GM18867 (cell line): ENCODE measurements around the gene LTO1.

ENCODE experiments used
- ATAC-seq: cut with Tn5 transposase; IDR thresholded peaks from one replicate; pipeline ENCODE4 v1.9.1; 2021; ENCODE audit warnings: mild to moderate bottlenecking, moderate library complexity; ENCODE audit not compliant: unreplicated experiment

The LTO1 gene

GRCh38 chr11:69682221-69682620 is 7.1 kb upstream of the LTO1 start:
- ATAC-seq, result no peak

GRCh38 chr11:69680688-69681087 is 5.5 kb upstream of the LTO1 start:
- no peak for ATAC-seq

- ATAC-seq, result no peak
Measured at GRCh38 chr11:69677749-69678148, 2.6 kb upstream of the LTO1 start.

GRCh38 chr11:69674267-69674885 is 777 bp downstream of the LTO1 start:
- no peak for ATAC-seq

- no peak for ATAC-seq
Measured at GRCh38 chr11:69671734-69672465, 3.3 kb downstream of the LTO1 start.

- ATAC-seq, result no peak
Measured at GRCh38 chr11:69670158-69670845, 4.9 kb downstream of the LTO1 start.

GRCh38 chr11:69669486-69669885 is 5.7 kb downstream of the LTO1 start:
- no peak for ATAC-seq

GRCh38 chr11:69667619-69668604 is 7.2 kb downstream of the LTO1 start:
- no peak for ATAC-seq

GRCh38 chr11:69666752-69667536 is 8.2 kb downstream of the LTO1 start:
- ATAC-seq, result no peak

GRCh38 chr11:69666261-69666660 is 8.9 kb downstream of the LTO1 start:
- ATAC-seq, result no peak

- no peak for ATAC-seq
Measured at GRCh38 chr11:69665669-69666068, 9.5 kb downstream of the LTO1 start.

- no peak for ATAC-seq
Measured at GRCh38 chr11:69664901-69665300, 10.3 kb downstream of the LTO1 start.

GRCh38 chr11:69664103-69664775 is 10.9 kb downstream of the LTO1 start:
- ATAC-seq, result no peak

- ATAC-seq, result no peak
Measured at GRCh38 chr11:69663326-69663725, 11.8 kb downstream of the LTO1 start.

- ATAC-seq, result no peak
Measured at GRCh38 chr11:69662806-69663205, 12.3 kb downstream of the LTO1 start.

- no peak for ATAC-seq
Measured at GRCh38 chr11:69662021-69662698, 13.0 kb downstream of the LTO1 start.

- ATAC-seq, result no peak
Measured at GRCh38 chr11:69661413-69661715, 13.8 kb downstream of the LTO1 start.

- no peak for ATAC-seq
Measured at GRCh38 chr11:69660001-69660500, 15.1 kb downstream of the LTO1 start.

GRCh38 chr11:69659591-69659990 is 15.6 kb downstream of the LTO1 start:
- ATAC-seq, result no peak
